H1 (cell line): ENCODE data around the gene COL19A1. TPM values are rescaled to one million over a fixed set of nuclear protein-coding genes. Genes with fewer than 3 reads are reported as not detected.

Experiments
- CTCF ChIA-PET: fragments of 300-600 bp; sonication (Branson Sonifier 250); formaldehyde crosslinking; loops from one replicate; lab custom pipeline; 2021; ENCODE audit not compliant: partially characterized antibody; lab: Charles Lee
- POLR2A ChIA-PET: fragments of 300-600 bp; sonication (Branson Sonifier 250); formaldehyde crosslinking; loops from one replicate; lab custom pipeline; 2021; ENCODE audit warnings: inconsistent platforms; ENCODE audit not compliant: partially characterized antibody; lab: Charles Lee
- DNase-seq, 2 experiments: peaks; one replicate each; pipeline versions ENCODE4 v3.0.0 to v3.0.0-alpha.2; 2010 to 2022; ENCODE audit warnings: low spot score in 2 of 2, low read depth in 1 of 2, mixed read lengths in 1 of 2
- FAIRE-seq: peaks from 2 replicates; lab custom pipeline; 2011; peaks lifted over from hg19 to GRCh38; lab: Jason Lieb, UNC
- H2AFZ ChIP-seq: 2 replicates; pipeline ENCODE4 v1.8.1; 2012; ENCODE audit warnings: low read length, inconsistent platforms
- H2AK5ac ChIP-seq: 2 replicates; pipeline ENCODE4 v1.6.1; 2013; ENCODE audit warnings: low read depth, low read length
- H2BK120ac ChIP-seq: replicated peaks from 2 replicates; pipeline ENCODE3; 2013; ENCODE audit warnings: low read depth, low read length, inconsistent platforms
- H2BK12ac ChIP-seq: 2 replicates; pipeline ENCODE4 v1.6.1; 2013; ENCODE audit warnings: low read depth, low read length
- H2BK15ac ChIP-seq: 2 replicates; pipeline ENCODE4 v1.6.1; 2013; ENCODE audit warnings: low read length
- H2BK20ac ChIP-seq: 2 replicates; pipeline ENCODE4 v1.6.1; 2013; ENCODE audit warnings: low read length
- H2BK5ac ChIP-seq: 2 replicates; pipeline ENCODE4 v1.6.1; 2013; ENCODE audit warnings: low read depth, low read length
- H3K14ac ChIP-seq: 2 replicates; pipeline ENCODE4 v1.6.1; 2013; ENCODE audit warnings: inconsistent platforms; ENCODE audit not compliant: insufficient read length
- H3K18ac ChIP-seq: 2 replicates; pipeline ENCODE4 v1.6.1; 2013; ENCODE audit warnings: low read length; ENCODE audit errors: extremely low read depth
- H3K23ac ChIP-seq: 2 replicates; pipeline ENCODE4 v1.6.1; 2013; ENCODE audit warnings: inconsistent platforms; ENCODE audit not compliant: insufficient read length
- H3K23me2 ChIP-seq: 2 replicates; pipeline ENCODE4 v1.6.1; 2013; ENCODE audit warnings: low read depth, low read length
- H3K27ac ChIP-seq: 2 replicates; pipeline ENCODE4 v1.6.1; 2011; ENCODE audit warnings: low read depth, low read length, inconsistent platforms
- H3K27me3 ChIP-seq, 4 experiments: replicated peaks in 1 of 4; 1 replicate in 1 of 4; 2 replicates in 3 of 4; pipeline versions ENCODE4 v1.6.1 to v1.8.1; 2011 to 2013; ENCODE audit warnings: low read length in 3 of 4, mild to moderate bottlenecking in 3 of 4, inconsistent platforms in 2 of 4, mixed read lengths in 2 of 4, moderate library complexity in 1 of 4; ENCODE audit not compliant: control insufficient read depth in 3 of 4, insufficient read depth in 3 of 4; ENCODE audit errors: extremely low read depth in 1 of 4
- H3K36me3 ChIP-seq, 4 experiments: 2 replicates each; pipeline versions ENCODE4 v1.6.1 to v1.8.1; 2011 to 2013; ENCODE audit warnings: mild to moderate bottlenecking in 4 of 4, low read length in 3 of 4, moderate library complexity in 2 of 4, control low read depth in 1 of 4, inconsistent platforms in 1 of 4; ENCODE audit not compliant: insufficient read depth in 4 of 4, control insufficient read depth in 2 of 4
- H3K4ac ChIP-seq: replicated peaks from 2 replicates; pipeline ENCODE3; 2013; ENCODE audit warnings: low read length, low read depth, mixed read lengths, inconsistent platforms; ENCODE audit not compliant: insufficient read length
- H3K4me1 ChIP-seq, 4 experiments: replicated peaks in 1 of 4; 1 replicate in 1 of 4; 2 replicates in 3 of 4; pipeline versions ENCODE4 v1.6.1 to v1.8.1; 2011 to 2013; ENCODE audit warnings: low read length in 3 of 4, inconsistent platforms in 2 of 4, mixed read lengths in 1 of 4; ENCODE audit not compliant: insufficient read depth in 4 of 4, control insufficient read depth in 3 of 4
- H3K4me2 ChIP-seq, 2 experiments: 2 replicates each; pipeline versions ENCODE4 v1.6.1 to v1.8.1; 2011 to 2013; ENCODE audit warnings: low read depth in 2 of 2, low read length in 2 of 2, control low read depth in 1 of 2, inconsistent platforms in 1 of 2, mild to moderate bottlenecking in 1 of 2; ENCODE audit not compliant: insufficient read depth in 1 of 2
- H3K4me3 ChIP-seq, 4 experiments: fragments of 200-600, 300-600 bp in 1 of 4; sonication (generic), shearing (Covaris generic), sonication (Bioruptor Twin) in 1 of 4; 2 replicates each; pipeline versions ENCODE4 v1.5.1 to v1.8.1; 2011 to 2016; ENCODE audit warnings: low read length in 4 of 4, low read depth in 3 of 4, control low read depth in 2 of 4, inconsistent platforms in 2 of 4, mild to moderate bottlenecking in 2 of 4, mixed read lengths in 1 of 4, moderate library complexity in 1 of 4; ENCODE audit not compliant: insufficient read depth in 2 of 4; ENCODE audit errors: extremely low read depth in 1 of 4
- H3K56ac ChIP-seq: replicated peaks from 2 replicates; pipeline ENCODE3; 2013; ENCODE audit warnings: low read depth, mild to moderate bottlenecking, mixed read lengths, low read length, inconsistent platforms; ENCODE audit not compliant: insufficient read length
- H3K79me1 ChIP-seq: 2 replicates; pipeline ENCODE4 v1.6.1; 2013; ENCODE audit warnings: low read depth, low read length, control low read depth
- H3K79me2 ChIP-seq, 2 experiments: 2 replicates each; pipeline versions ENCODE4 v1.6.1 to v1.8.1; 2012 to 2013; ENCODE audit warnings: low read length in 2 of 2, mild to moderate bottlenecking in 2 of 2, inconsistent platforms in 1 of 2; ENCODE audit not compliant: insufficient read depth in 2 of 2, control insufficient read depth in 1 of 2
- H3K9ac ChIP-seq, 4 experiments: replicated peaks in 1 of 4; 1 replicate in 1 of 4; 2 replicates in 3 of 4; pipeline versions ENCODE4 v1.6.1 to v1.8.1; 2011 to 2013; ENCODE audit warnings: low read depth in 3 of 4, low read length in 3 of 4, control low read depth in 2 of 4, mild to moderate bottlenecking in 2 of 4, moderate library complexity in 2 of 4, inconsistent platforms in 1 of 4; ENCODE audit errors: extremely low read depth in 1 of 4
- H3K9me3 ChIP-seq, 2 experiments: 2 replicates each; pipeline versions ENCODE4 v1.6.1 to v1.8.1; 2012 to 2013; ENCODE audit warnings: mild to moderate bottlenecking in 2 of 2, moderate library complexity in 2 of 2, control low read depth in 1 of 2, inconsistent platforms in 1 of 2, low read depth in 1 of 2, low read length in 1 of 2, mixed read lengths in 1 of 2; ENCODE audit not compliant: insufficient read depth in 2 of 2
- H4K20me1 ChIP-seq, 2 experiments: replicated peaks in 1 of 2; 2 replicates each; pipeline versions ENCODE3 to v1.8.1; 2011 to 2013; ENCODE audit warnings: inconsistent platforms in 2 of 2, low read length in 2 of 2, mild to moderate bottlenecking in 1 of 2; ENCODE audit not compliant: insufficient read depth in 2 of 2, control insufficient read depth in 1 of 2
- H4K5ac ChIP-seq: 2 replicates; pipeline ENCODE4 v1.6.1; 2013; ENCODE audit warnings: low read length, low read depth, mixed read lengths, inconsistent platforms; ENCODE audit not compliant: insufficient read length
- H4K8ac ChIP-seq: 2 replicates; pipeline ENCODE4 v1.8.0; 2013; ENCODE audit warnings: mild to moderate bottlenecking, moderate library complexity, low read length, inconsistent platforms; ENCODE audit not compliant: insufficient read depth; ENCODE audit errors: extremely low read depth
- H4K91ac ChIP-seq: replicated peaks from 2 replicates; pipeline ENCODE3; 2013; ENCODE audit warnings: low read length, mixed read lengths, inconsistent platforms; ENCODE audit not compliant: insufficient read length
- ATF3 ChIP-seq: IDR thresholded peaks from 2 replicates; pipeline ENCODE4 v1.6.1; 2011; ENCODE audit warnings: low read depth, mild to moderate bottlenecking, low read length; ENCODE audit not compliant: insufficient read depth
- BRCA1 ChIP-seq: IDR thresholded peaks from 2 replicates; pipeline ENCODE4 v1.6.1; 2012; ENCODE audit warnings: low read depth, low read length, improper control_type of control experiment
- E2F6 ChIP-seq: IDR thresholded peaks from 2 replicates; pipeline ENCODE4 v1.6.1; 2012; ENCODE audit warnings: inconsistent platforms
- GTF2F1 ChIP-seq: IDR thresholded peaks from 2 replicates; pipeline ENCODE4 v1.6.1; 2012; ENCODE audit warnings: low read depth, low read length, improper control_type of control experiment, borderline replicate concordance
- KDM5A ChIP-seq: fragments of 200-600 bp; IDR thresholded peaks from 2 replicates; pipeline ENCODE4 v1.7.1; 2012; ENCODE audit warnings: mild to moderate bottlenecking, low read length, inconsistent platforms, mixed read lengths
- POU5F1 ChIP-seq: IDR thresholded peaks from 2 replicates; pipeline ENCODE4 v1.6.1; 2011; ENCODE audit warnings: low read depth, mild to moderate bottlenecking, low read length, moderate library complexity
- RFX5 ChIP-seq: IDR thresholded peaks from 2 replicates; pipeline ENCODE4 v1.6.1; 2011; ENCODE audit warnings: low read depth, low read length, improper control_type of control experiment, borderline replicate concordance
- SIX5 ChIP-seq: IDR thresholded peaks from 2 replicates; pipeline ENCODE4 v1.6.1; 2011; ENCODE audit warnings: mild to moderate bottlenecking, low read depth, low read length
- SRF ChIP-seq: IDR thresholded peaks from 2 replicates; pipeline ENCODE4 v1.6.1; 2011; ENCODE audit warnings: mild to moderate bottlenecking, low read depth, low read length, moderate library complexity
- TAF7 ChIP-seq: optimal IDR thresholded peaks from 2 replicates; pipeline ENCODE3; 2011; ENCODE audit warnings: low read depth, mild to moderate bottlenecking, inconsistent platforms, low read length, moderate library complexity, borderline replicate concordance
- TCF12 ChIP-seq: IDR thresholded peaks from 2 replicates; pipeline ENCODE4 v1.6.1; 2011; ENCODE audit warnings: low read depth, mild to moderate bottlenecking, low read length
- YY1 ChIP-seq: IDR thresholded peaks from 2 replicates; pipeline ENCODE4 v1.6.1; 2011; ENCODE audit warnings: low read depth, mild to moderate bottlenecking, low read length
- WGBS, 2 experiments: shearing (Covaris generic) in 1 of 2; methylation state at CpG; one replicate each; pipeline versions ENCODE4 v1.1.6 to v1.1.7; 2013 to 2015; ENCODE audit warnings: low lambda C conversion rate in 2 of 2, mixed read lengths in 2 of 2, inconsistent platforms in 1 of 2, low coverage in 1 of 2, missing lambda C conversion rate in 1 of 2; ENCODE audit not compliant: insufficient replicate concordance in 2 of 2, insufficient coverage in 1 of 2, insufficient read length in 1 of 2; ENCODE audit errors: extremely low coverage in 1 of 2, missing lambda C conversion rate in 1 of 2; 5-methylcytosine and 5-hydroxymethylcytosine counted together
- polyA plus RNA-seq, 7 experiments: library from polyadenylated mRNA; depleted of rRNA in 3 of 7; stranded (reverse) in 5 of 7; unstranded in 2 of 7; fragments of >200 nt in 5 of 7; fragments of 200-250 nt in 2 of 7; gene quantifications; 1 replicate in 5 of 7; 2 replicates in 1 of 7; 4 replicates in 1 of 7; pipeline versions ENCODE4 v1.2.1 to v1.2.3, GENCODE V29; 2011 to 2013; ENCODE audit warnings: missing spikeins in 2 of 7, mixed read lengths in 2 of 7
- total RNA-seq: library from RNA; stranded (reverse); fragmentation: NEBNext Ultra II Directional; extraction: Animal tissue kit (Norgen Biotek cat#: 25700); gene quantifications from 2 replicates; pipeline ENCODE4 v1.2.1, GENCODE V29; 2021

COL19A1 gene
- total and polyA plus RNA-seq, 2 of the 8 experiments (the other 6 are each of a cell fraction or from before 2014, with no cell fraction given): not detected

- POLR2A ChIA-PET: no interaction called here
- H2BK15ac ChIP-seq: no peak overlapping the region
- TF ChIP-seq YY1 (no peak), BRCA1 (no peak), RFX5 (no peak), POU5F1 (no peak), KDM5A (no peak), SIX5 (no peak), SRF (no peak), TCF12 (no peak), GTF2F1 (no peak), ATF3 (no peak), E2F6 (no peak), TAF7 (no peak)
Measured at GRCh38 chr6:70258483-70258882, 392.1 kb downstream of the COL19A1 start.

More at GRCh38 chr6:70258483-70258882, 392.1 kb downstream of the COL19A1 start:
- no peak overlapping the region for H3K4ac ChIP-seq
- H3K4me2 ChIP-seq: no peak overlapping the region
- H2BK5ac ChIP-seq: no peak overlapping the region
- no peaks in the 10 kb centered on the region for H3K27me3 ChIP-seq
- no peaks in the 10 kb centered on the region for H3K79me2 ChIP-seq
- no peak overlapping the region for H3K56ac ChIP-seq
- H3K79me1 ChIP-seq: no peaks in the 10 kb centered on the region
- H3K27ac ChIP-seq: no peak overlapping the region
- no peak overlapping the region for H3K23ac ChIP-seq
- no peak overlapping the region for H2AFZ ChIP-seq
- H2BK120ac ChIP-seq: no peak overlapping the region
- CTCF ChIA-PET: no interaction called here
- 86% methylated on average over 1 of the region's 1 CpG; no CpG with 5 or more reads in 1 of the 2 experiments for WGBS, 2 experiments
- H3K9ac ChIP-seq: no peak overlapping the region
- H4K91ac ChIP-seq: no peak overlapping the region
- H3K14ac ChIP-seq: no peak overlapping the region
- no peak overlapping the region for H4K8ac ChIP-seq
- no peaks in the 10 kb centered on the region for H3K9me3 ChIP-seq
- H2AK5ac ChIP-seq: no peak overlapping the region
- H3K4me1 ChIP-seq: no peaks in the 10 kb centered on the region
- no peak for DNase-seq
- H2BK12ac ChIP-seq: no peak overlapping the region
- H3K23me2 ChIP-seq: no peaks in the 10 kb centered on the region
- no peak overlapping the region for H3K18ac ChIP-seq
- peaks cover 0 to 3% (median 0%) of the 10 kb centered on the region in 4 experiments; a peak in 1 of 8 replicates for H3K36me3 ChIP-seq
- H3K4me3 ChIP-seq: no peak overlapping the region
- no peak overlapping the region for H2BK20ac ChIP-seq
- H4K5ac ChIP-seq: no peak overlapping the region
- no peak for FAIRE-seq
- H4K20me1 ChIP-seq: no peaks in the 10 kb centered on the region
